Naive thymus-derived CD8-positive, alpha-beta T cell (primary cell): ENCODE measurements around the gene SEC31B. TPM values are rescaled to one million over a fixed set of nuclear protein-coding genes. Genes with fewer than 3 reads are reported as not detected.

Experiments
- ATAC-seq, 2 donors: fragments of 150-1000 bp; cut with Tn5 transposase in 1 of 2; sonication (Bioruptor Pico), chemical (Tn5 transposase) in 1 of 2; 1 replicate in 1 of 2; 2 replicates in 1 of 2; pipeline ENCODE4 v1.10.0; 2021; ENCODE audit warnings: mild to moderate bottlenecking in 2 of 2, moderate library complexity in 2 of 2
- POLR2A ChIA-PET: fragments of 350-600 bp; sonication (Branson Sonifier 250); formaldehyde crosslinking; loops from one replicate; lab custom pipeline; 2021; ENCODE audit warnings: antibody characterized with exemption; lab: Charles Lee
- DNase-seq, 10 donors: peaks; one replicate each; pipeline versions ENCODE4 v3.0.0 to v3.0.0-alpha.2; 2020 to 2022
- H3K27ac Mint-ChIP-seq, 10 donors: one replicate each; pipeline ENCODE4 v1.8.0; 2020 to 2022; ENCODE audit warnings: mild to moderate bottlenecking in 10 of 10, mixed read lengths in 10 of 10, moderate library complexity in 4 of 10, inconsistent platforms in 1 of 10
- H3K27me3 Mint-ChIP-seq, 5 donors: one replicate each; pipeline ENCODE4 v1.8.0; 2021 to 2022; ENCODE audit warnings: mixed read lengths in 5 of 5
- H3K36me3 Mint-ChIP-seq, 3 donors: one replicate each; pipeline ENCODE4 v1.8.0; 2020 to 2022; ENCODE audit warnings: mixed read lengths in 3 of 3, mild to moderate bottlenecking in 2 of 3, inconsistent platforms in 1 of 3
- H3K4me1 Mint-ChIP-seq, 4 donors: one replicate each; pipeline ENCODE4 v1.8.0; 2021 to 2022; ENCODE audit warnings: mixed read lengths in 4 of 4
- H3K4me3 Mint-ChIP-seq, 10 donors: one replicate each; pipeline ENCODE4 v1.8.0; 2020 to 2022; ENCODE audit warnings: mild to moderate bottlenecking in 10 of 10, mixed read lengths in 10 of 10, moderate library complexity in 6 of 10, inconsistent platforms in 1 of 10
- H3K9me3 Mint-ChIP-seq, 9 donors: one replicate each; pipeline ENCODE4 v1.8.0; 2020 to 2022; ENCODE audit warnings: mixed read lengths in 9 of 9, mild to moderate bottlenecking in 3 of 9, inconsistent platforms in 1 of 9, moderate library complexity in 1 of 9
- polyA plus RNA-seq, 3 donors: library from polyadenylated mRNA; unstranded; fragments of 300-500 nt; fragmentation: Illumina TruSeq; gene quantifications; one replicate each; pipeline ENCODE4 v1.2.3, GENCODE V29; 2021
- total RNA-seq, 8 experiments: library from RNA in 2 of 8; stranded (reverse) in 2 of 8; gene quantifications; one replicate each; pipeline ENCODE4 v1.2.3 and lab custom pipeline; 2021 to 2026

SEC31B gene
- total and polyA plus RNA-seq, 5 experiments from 2014 or later = 0.98 to 61.7 (median 2.3) TPM

- no peaks in the 10 kb centered on the region for H3K27me3 Mint-ChIP-seq
- H3K4me1 Mint-ChIP-seq = peaks cover 40 to 87% (median 78%) of the 10 kb centered on the region in 4 donors
- POLR2A ChIA-PET = interaction anchor here (0.5 to 3.6 kb wide), 8 partner anchors 10 to 227 kb away, joined by 3 to 18 read pairs (median 4); partner anchors contain the start of gene HIF1AN
Observed at GRCh38 chr10:100508691-100509150, 10.9 kb downstream of the SEC31B start.

GRCh38 chr10:100508266-100508665 is 11.4 kb downstream of the SEC31B start:
- no peak for ATAC-seq
- H3K36me3 Mint-ChIP-seq = peaks cover 0 to 31% (median 23%) of the 10 kb centered on the region in 3 donors
- no peaks in the 10 kb centered on the region for H3K9me3 Mint-ChIP-seq
- POLR2A ChIA-PET = interaction anchor here (0.5 to 3.6 kb wide), 7 partner anchors 10 to 226 kb away, joined by 3 to 18 read pairs (median 4); partner anchors contain the start of gene HIF1AN
- DNase-seq = no peak
- H3K4me3 Mint-ChIP-seq = peak overlapping the region; percentile 50 to 82 (median 66)
- H3K4me1 Mint-ChIP-seq = peaks cover 40 to 87% (median 78%) of the 10 kb centered on the region in 4 donors
- H3K27me3 Mint-ChIP-seq = no peaks in the 10 kb centered on the region
- H3K27ac Mint-ChIP-seq = peak overlapping the region; percentile 47 to 100 (median 90)

More at GRCh38 chr10:100508691-100509150, 10.9 kb downstream of the SEC31B start:
- Mint-ChIP-seq H3K4me3 (peak overlapping the region; percentile 50 to 82 (median 66)), H3K9me3 (no peaks in the 10 kb centered on the region), H3K27ac (peak overlapping the region; percentile 47 to 100 (median 90)), H3K36me3 (peaks cover 0 to 30% (median 23%) of the 10 kb centered on the region in 3 donors)
- ATAC-seq (peak; percentile 46 to 61), DNase-seq (peak in 8 of 10 donors; percentile 30 to 80 (median 66))

GRCh38 chr10:100507357-100507732 is 12.3 kb downstream of the SEC31B start:
- Mint-ChIP-seq H3K27ac (peak overlapping the region in 9 of 10 donors; percentile 49 to 100 (median 82)), H3K4me1 (peaks cover 42 to 84% (median 74%) of the 10 kb centered on the region in 4 donors), H3K36me3 (peaks cover 0 to 37% (median 23%) of the 10 kb centered on the region in 3 donors), H3K27me3 (no peaks in the 10 kb centered on the region), H3K9me3 (no peaks in the 10 kb centered on the region), H3K4me3 (peak overlapping the region in 9 of 10 donors; percentile 2 to 64 (median 50))
- POLR2A ChIA-PET = interaction anchor here (1.3 to 1.8 kb wide), 2 partner anchors 28 to 73 kb away, joined by 3 to 6 read pairs; partner anchors contain the start of gene HIF1AN
- peak in 1 of 10 donors; percentile 25 for DNase-seq
- ATAC-seq = no peak

GRCh38 chr10:100506596-100507356 is 12.9 kb downstream of the SEC31B start:
- H3K9me3 Mint-ChIP-seq = no peaks in the 10 kb centered on the region
- peak overlapping the region in 9 of 10 donors; percentile 10 to 64 (median 50) for H3K4me3 Mint-ChIP-seq
- ATAC-seq (no peak), DNase-seq (no peak)
- no peaks in the 10 kb centered on the region for H3K27me3 Mint-ChIP-seq
- H3K27ac Mint-ChIP-seq = peak overlapping the region; percentile 28 to 100 (median 76)
- POLR2A ChIA-PET = no interaction called here
- peaks cover 39 to 78% (median 68%) of the 10 kb centered on the region in 4 donors for H3K4me1 Mint-ChIP-seq
- peaks cover 0 to 43% (median 24%) of the 10 kb centered on the region in 3 donors for H3K36me3 Mint-ChIP-seq

GRCh38 chr10:100505164-100505563 is 14.5 kb downstream of the SEC31B start:
- DNase-seq (no peak), ATAC-seq (no peak)
- Mint-ChIP-seq H3K36me3 (peaks cover 0 to 58% (median 36%) of the 10 kb centered on the region in 3 donors), H3K4me1 (peaks cover 30 to 62% (median 52%) of the 10 kb centered on the region in 4 donors), H3K9me3 (no peaks in the 10 kb centered on the region), H3K27ac (peak overlapping the region in 4 of 10 donors; percentile 9 to 62 (median 37)), H3K27me3 (no peaks in the 10 kb centered on the region), H3K4me3 (no peak overlapping the region)
- POLR2A ChIA-PET = interaction anchor here (0.7 kb wide), 1 partner anchor 30 kb away, joined by 3 read pairs; the partner anchor contains the start of gene HIF1AN

- H3K4me1 Mint-ChIP-seq = peaks cover 28 to 59% (median 43%) of the 10 kb centered on the region in 4 donors
- H3K36me3 Mint-ChIP-seq = peaks cover 3 to 69% (median 39%) of the 10 kb centered on the region in 3 donors
- H3K4me3 Mint-ChIP-seq = no peak overlapping the region
- H3K27me3 Mint-ChIP-seq = no peaks in the 10 kb centered on the region
- POLR2A ChIA-PET = no interaction called here
- ATAC-seq (no peak), DNase-seq (no peak)
- no peaks in the 10 kb centered on the region for H3K9me3 Mint-ChIP-seq
- peak overlapping the region in 2 of 10 donors; percentile 17 to 48 for H3K27ac Mint-ChIP-seq
Observed at GRCh38 chr10:100504096-100504495, 15.6 kb downstream of the SEC31B start.

- POLR2A ChIA-PET = no interaction called here
- H3K9me3 Mint-ChIP-seq = no peaks in the 10 kb centered on the region
- DNase-seq = no peak
- peak overlapping the region in 2 of 10 donors; percentile 46 to 75 for H3K27ac Mint-ChIP-seq
- H3K4me1 Mint-ChIP-seq = peaks cover 25 to 58% (median 39%) of the 10 kb centered on the region in 4 donors
- H3K27me3 Mint-ChIP-seq = no peaks in the 10 kb centered on the region
- no peak for ATAC-seq
- peaks cover 6 to 78% (median 41%) of the 10 kb centered on the region in 3 donors for H3K36me3 Mint-ChIP-seq
- no peak overlapping the region for H3K4me3 Mint-ChIP-seq
Observed at GRCh38 chr10:100502926-100503494, 16.7 kb downstream of the SEC31B start.

- Mint-ChIP-seq H3K36me3 (peaks cover 6 to 87% (median 45%) of the 10 kb centered on the region in 3 donors), H3K27me3 (no peaks in the 10 kb centered on the region), H3K27ac (peak overlapping the region in 2 of 10 donors; percentile 1 to 44), H3K9me3 (no peaks in the 10 kb centered on the region), H3K4me3 (no peak overlapping the region), H3K4me1 (peaks cover 10 to 43% (median 29%) of the 10 kb centered on the region in 4 donors)
- POLR2A ChIA-PET = no interaction called here
- ATAC-seq (no peak), DNase-seq (no peak)
Observed at GRCh38 chr10:100501423-100501822, 18.2 kb downstream of the SEC31B start.

GRCh38 chr10:100498059-100498458 is 21.6 kb downstream of the SEC31B start:
- no peaks in the 10 kb centered on the region for H3K9me3 Mint-ChIP-seq
- peaks cover 4 to 25% (median 18%) of the 10 kb centered on the region in 4 donors for H3K4me1 Mint-ChIP-seq
- ATAC-seq = no peak
- peak overlapping the region in 1 of 10 donors; percentile 54 for H3K27ac Mint-ChIP-seq
- no peaks in the 10 kb centered on the region for H3K27me3 Mint-ChIP-seq
- DNase-seq = no peak
- H3K36me3 Mint-ChIP-seq = peaks cover 6 to 94% (median 47%) of the 10 kb centered on the region in 3 donors
- no peak overlapping the region for H3K4me3 Mint-ChIP-seq
- POLR2A ChIA-PET = no interaction called here

GRCh38 chr10:100496567-100496966 is 23.1 kb downstream of the SEC31B start:
- Mint-ChIP-seq H3K4me1 (peaks cover 4 to 19% (median 14%) of the 10 kb centered on the region in 4 donors), H3K27me3 (no peaks in the 10 kb centered on the region), H3K9me3 (no peaks in the 10 kb centered on the region), H3K36me3 (peaks cover 6 to 91% (median 49%) of the 10 kb centered on the region in 3 donors), H3K4me3 (no peak overlapping the region), H3K27ac (peak overlapping the region in 2 of 10 donors; percentile 10 to 56)
- DNase-seq (no peak), ATAC-seq (no peak)
- POLR2A ChIA-PET = interaction anchor here (0.7 to 1.1 kb wide), 3 partner anchors 12 to 22 kb away, joined by 3 read pairs; no protein-coding TSS in a partner anchor

GRCh38 chr10:100490531-100490930 is 29.1 kb downstream of the SEC31B start:
- H3K4me3 Mint-ChIP-seq = no peak overlapping the region
- H3K36me3 Mint-ChIP-seq = peaks cover 5 to 86% (median 34%) of the 10 kb centered on the region in 3 donors
- POLR2A ChIA-PET = no interaction called here
- H3K9me3 Mint-ChIP-seq = no peaks in the 10 kb centered on the region
- DNase-seq = no peak
- H3K4me1 Mint-ChIP-seq = peaks cover 0 to 5% (median 2%) of the 10 kb centered on the region in 4 donors
- ATAC-seq = no peak
- no peaks in the 10 kb centered on the region for H3K27me3 Mint-ChIP-seq
- H3K27ac Mint-ChIP-seq = no peak overlapping the region

GRCh38 chr10:100489396-100489795 is 30.3 kb downstream of the SEC31B start:
- H3K36me3 Mint-ChIP-seq = peaks cover 5 to 76% (median 34%) of the 10 kb centered on the region in 3 donors
- ATAC-seq (no peak), DNase-seq (no peak)
- H3K9me3 Mint-ChIP-seq = no peaks in the 10 kb centered on the region
- POLR2A ChIA-PET = no interaction called here
- peak overlapping the region in 3 of 10 donors; percentile 5 to 63 (median 30) for H3K27ac Mint-ChIP-seq
- H3K27me3 Mint-ChIP-seq = no peaks in the 10 kb centered on the region
- peaks cover 0 to 4% (median 2%) of the 10 kb centered on the region in 4 donors for H3K4me1 Mint-ChIP-seq
- no peak overlapping the region for H3K4me3 Mint-ChIP-seq
